ENCODE measurements around the gene ALDH3A2.
A peak's percentile ranks its signal among the peaks of the same experiment; 100 is the strongest.

Gene ALDH3A2

GRCh38 chr17:19648475-19649273 is at the start of gene ALDH3A2:
Gene ALDH3A2, plus strand, starts transcription at chr17:19648751. Its CDS starts 221 bp downstream, at chr17:19648972.
- peak; percentile 80 to 99 (median 95) for DNase-seq

DNA sequence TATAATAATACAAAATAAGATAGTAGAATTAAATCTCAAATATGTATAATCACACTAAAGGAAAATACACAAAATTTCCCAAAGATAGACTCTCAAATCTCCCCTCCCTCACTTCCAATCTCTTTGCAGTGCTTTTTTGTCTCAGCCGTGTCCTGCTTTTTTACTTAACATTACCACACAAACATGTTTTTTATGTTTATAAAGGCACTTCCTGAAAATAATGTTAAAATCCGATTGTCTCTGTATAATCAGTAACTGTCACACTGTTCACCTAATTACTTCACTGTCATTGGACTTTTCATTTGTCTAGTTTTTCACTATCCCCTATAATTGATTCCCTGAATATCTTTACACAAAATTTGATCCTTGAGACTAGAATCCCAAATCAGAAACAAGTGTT is 38.2 kb upstream of the ALDH3A2 start:
- DNase-seq: no peak

DNA sequence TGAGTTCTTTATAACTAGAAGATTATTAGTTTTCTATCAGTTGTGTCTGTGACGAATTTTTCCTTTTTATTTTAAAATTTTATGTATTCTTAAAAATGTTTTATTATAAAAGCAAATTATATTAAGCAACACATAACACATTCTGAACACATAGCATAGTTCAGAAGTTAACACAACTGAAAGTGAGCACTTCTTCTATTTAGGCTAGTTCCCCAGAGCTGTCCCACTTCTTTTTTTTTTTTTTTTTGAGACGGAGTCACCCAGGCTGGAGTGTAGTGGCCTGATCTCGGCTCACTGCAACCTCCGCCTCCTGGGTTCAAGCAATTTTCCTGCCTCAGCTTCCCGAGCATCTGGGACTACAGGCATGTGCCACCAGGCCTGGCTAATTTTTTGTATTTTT is 37.7 kb upstream of the ALDH3A2 start:
- DNase-seq: no peak

- no peak for DNase-seq
These were observed 34.6 kb upstream of the ALDH3A2 start for GRCh38 chr17:19613979-19614378.

GRCh38 chr17:19614900-19615299 is 33.7 kb upstream of the ALDH3A2 start:
- no peak for DNase-seq

DNA sequence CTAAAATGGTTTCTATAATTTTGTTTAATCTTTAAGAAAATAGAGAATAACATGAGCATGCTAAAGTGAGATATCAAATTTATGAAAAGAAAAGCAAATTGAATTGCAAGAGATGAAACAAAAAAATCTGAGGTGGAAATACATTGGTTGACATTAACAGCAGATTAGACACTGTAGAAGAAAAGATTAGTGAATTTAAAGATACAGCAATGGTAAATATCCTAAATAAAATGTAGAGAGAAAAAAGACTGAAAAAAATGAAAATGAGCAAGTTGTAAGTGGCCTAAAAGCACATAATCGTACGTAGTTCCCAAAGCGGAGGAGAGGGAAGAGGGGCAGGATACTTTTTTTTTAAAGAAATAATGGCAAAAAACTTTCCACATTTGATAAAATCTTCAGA is 30.5 kb upstream of the ALDH3A2 start:
- no peak for DNase-seq

GRCh38 chr17:19619705-19620325 is 28.7 kb upstream of the ALDH3A2 start:
- no peak for DNase-seq

GRCh38 chr17:19621697-19622096 is 26.9 kb upstream of the ALDH3A2 start:
- no peak for DNase-seq

- no peak for DNase-seq
These were observed 22.5 kb upstream of the ALDH3A2 start for GRCh38 chr17:19626079-19626478.

GRCh38 chr17:19629449-19629848 is 19.1 kb upstream of the ALDH3A2 start:
- DNase-seq: no peak

DNA sequence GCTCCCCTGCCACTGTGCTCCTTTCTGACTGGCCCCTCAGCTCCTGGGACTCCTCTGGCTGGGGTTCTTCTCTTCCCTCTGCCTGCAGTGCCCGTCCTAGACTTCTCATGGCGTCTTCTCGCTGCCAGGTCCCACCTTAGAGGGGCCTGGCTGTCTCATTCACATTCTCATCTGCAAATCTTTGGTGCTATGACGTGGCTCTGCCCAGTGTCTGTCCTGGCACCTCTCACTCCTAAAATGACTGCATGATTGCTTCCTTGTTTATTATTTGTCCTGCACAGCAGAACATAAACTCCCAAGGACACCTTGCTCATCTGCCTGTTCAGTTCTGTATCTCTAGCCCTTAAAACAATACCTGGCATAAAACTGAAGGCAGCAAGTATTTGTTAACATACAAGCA is 18.5 kb upstream of the ALDH3A2 start:
- no peak for DNase-seq

GRCh38 chr17:19630661-19631060 is 17.9 kb upstream of the ALDH3A2 start:
- DNase-seq: no peak

DNA sequence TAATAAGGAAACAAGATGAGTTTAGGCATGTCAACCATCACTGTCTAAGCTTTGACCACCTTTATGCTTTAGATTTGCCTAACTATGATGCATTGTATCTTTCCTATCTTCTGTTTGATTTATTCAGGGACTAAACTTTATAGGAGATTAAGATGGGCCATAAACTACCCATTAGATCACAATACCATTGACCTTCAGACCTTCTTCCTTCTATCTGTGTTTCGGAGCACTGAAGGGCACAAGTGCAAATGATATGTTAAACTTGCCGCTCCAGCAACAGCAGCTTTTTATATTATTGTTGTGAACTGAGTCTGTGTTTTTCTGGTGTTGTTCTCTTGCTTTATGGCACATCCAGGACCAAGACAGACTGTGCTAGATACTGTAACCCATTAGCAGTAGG is 16.6 kb upstream of the ALDH3A2 start:
- no peak for DNase-seq

- DNase-seq: no peak
These were observed 6.7 kb upstream of the ALDH3A2 start for GRCh38 chr17:19641687-19642372.

DNA sequence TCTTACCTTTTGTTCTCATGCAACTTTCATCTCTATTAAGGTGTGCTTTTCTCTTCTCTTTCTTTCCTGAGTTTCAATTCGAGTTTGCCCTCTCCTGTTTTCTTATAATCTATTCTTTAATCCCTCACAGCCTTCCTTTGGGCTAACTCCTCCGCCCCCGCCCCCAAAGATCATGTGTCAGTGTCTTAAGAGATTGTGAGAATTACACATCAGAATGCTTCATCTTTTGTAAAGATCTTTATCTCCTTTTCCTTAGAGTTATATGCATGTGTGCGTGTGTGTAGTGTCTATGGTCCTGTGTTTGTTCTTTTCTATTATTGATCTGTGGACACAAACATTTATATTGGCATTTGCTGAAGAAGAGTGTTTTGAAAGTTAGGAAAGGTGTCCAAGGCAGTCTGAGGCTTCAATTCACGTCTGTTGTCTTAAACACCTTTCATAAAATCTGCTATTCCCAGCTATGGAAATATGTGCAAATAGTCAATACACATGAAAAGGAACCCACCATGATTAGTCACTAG is 6.1 kb upstream of the ALDH3A2 start:
- no peak for DNase-seq

GRCh38 chr17:19644493-19645210 is 3.9 kb upstream of the ALDH3A2 start:
- no peak for DNase-seq

DNA sequence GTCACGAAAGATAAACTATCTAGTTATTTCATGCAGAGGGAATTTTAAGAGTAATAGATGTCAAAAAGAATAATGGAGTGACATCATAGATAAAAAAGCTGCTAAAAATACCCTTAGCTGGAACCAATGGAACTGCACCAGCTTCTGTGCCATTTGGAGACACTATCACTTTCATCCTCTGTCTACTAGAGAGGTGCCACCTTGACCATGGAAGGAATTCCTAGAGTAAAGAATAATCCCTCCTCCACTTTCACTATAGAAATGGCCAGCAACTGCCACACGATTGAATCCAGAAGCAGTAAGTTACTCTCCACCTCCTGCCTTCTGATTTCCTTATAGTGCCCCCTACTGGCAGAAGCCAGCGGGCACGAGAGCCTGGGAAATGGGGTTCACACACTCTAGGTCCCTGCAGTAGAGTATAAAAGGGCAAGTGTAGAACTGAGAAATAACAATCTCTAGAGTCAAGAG is 2.8 kb upstream of the ALDH3A2 start:
- DNase-seq: peak in 10 of 14 donors; percentile 4 to 62 (median 24)

DNA sequence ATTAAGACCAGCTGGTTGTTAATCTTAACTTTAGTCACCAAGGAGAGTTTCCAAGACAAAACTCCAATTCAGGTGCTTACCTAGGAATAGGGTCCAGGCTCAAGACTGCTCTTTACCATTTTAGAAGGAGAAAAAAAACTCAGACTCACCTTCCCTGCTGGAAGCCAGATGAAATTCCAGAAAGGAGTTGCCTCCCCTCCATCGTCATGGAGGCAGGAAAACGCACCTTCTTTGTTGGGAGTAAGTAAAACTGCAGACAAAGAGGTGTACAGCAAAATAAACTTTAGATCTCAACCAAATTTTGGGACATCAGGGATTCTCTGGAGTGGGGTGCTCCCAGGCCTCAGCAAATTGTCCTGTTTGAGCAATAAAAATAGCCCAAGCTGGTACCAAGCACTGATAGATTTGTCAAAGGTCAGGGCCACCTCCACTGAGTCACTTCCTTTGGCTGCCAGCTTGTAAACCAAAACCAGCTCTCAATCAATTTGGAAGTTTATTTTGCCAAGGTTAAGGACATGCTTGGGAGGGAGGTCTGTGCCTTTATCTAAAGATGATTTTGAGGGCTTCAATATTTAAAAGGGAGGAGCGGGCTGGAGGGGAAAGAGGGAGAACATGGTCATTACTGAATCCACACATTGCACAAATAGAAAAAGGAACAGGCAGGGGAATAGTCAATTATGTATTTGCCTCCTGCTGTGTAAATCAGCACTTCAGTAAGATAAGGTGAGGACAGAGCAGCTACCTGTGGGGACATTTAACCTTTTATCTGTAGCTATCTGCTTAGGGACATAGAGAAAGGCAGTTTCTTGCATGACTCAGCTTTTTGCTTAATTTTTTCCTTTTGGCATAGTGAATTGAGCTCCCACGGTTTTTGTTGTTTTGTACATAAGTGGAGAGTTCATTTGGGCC is 1.5 kb upstream of the ALDH3A2 start:
- no peak for DNase-seq

GRCh38 chr17:19647697-19648474 is 665 bp upstream of the ALDH3A2 start:
- DNase-seq: peak; percentile 6 to 91 (median 78)

DNA sequence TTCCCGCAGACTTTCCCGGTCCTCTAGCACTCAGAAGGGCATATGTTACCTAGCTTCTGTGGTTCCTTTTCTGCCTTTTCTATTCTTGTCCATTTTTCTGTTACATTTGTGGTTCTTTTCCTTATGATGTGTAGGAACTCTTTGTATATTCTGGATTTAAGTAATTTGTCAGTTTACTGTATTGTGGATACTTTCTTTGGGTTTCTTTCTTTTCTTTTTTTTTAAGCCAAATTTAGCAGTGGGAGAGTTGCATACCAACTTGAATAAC is 657 bp downstream of the ALDH3A2 start:
- no peak for DNase-seq

DNA sequence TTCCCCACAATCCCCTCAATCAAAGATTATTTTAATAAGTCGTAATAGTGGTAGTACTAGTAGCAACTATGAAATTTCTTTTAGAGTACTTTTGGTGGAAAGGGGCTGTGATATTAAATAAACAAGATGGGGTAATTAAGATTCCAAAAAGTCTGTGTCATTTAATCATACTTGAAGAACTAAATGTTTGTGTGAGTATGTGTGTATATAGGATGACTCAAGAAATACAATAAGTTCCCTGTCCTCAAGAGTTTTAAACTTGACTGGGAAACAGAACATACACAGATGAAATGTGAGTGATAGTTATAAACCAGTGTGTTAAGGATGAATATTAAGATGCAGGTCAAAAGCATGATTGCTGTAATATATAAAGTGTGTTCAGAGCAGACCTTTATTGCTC is 2.3 kb downstream of the ALDH3A2 start:
- no peak for DNase-seq

Data from C1 segment of cervical spinal cord (tissue), 14 donors.